Measurements from ENCODE around the gene HPCAL1.

GRCh38 chr2:10267551-10268465, 34.9 kb upstream of the HPCAL1 start:
- TF ChIP-seq CTCF (IDR thresholded peaks at IDR 0.05) (no peak), POLR2A (IDR thresholded peaks at IDR 0.05) (no peak), EP300 (IDR thresholded peaks at IDR 0.05) (no peak)

All from tibial nerve (tissue), 4 donors.